HepG2 (cell line): ENCODE results near the gene EXOC7. TPM values are rescaled to one million over a fixed set of nuclear protein-coding genes. Genes with fewer than 3 reads are reported as not detected.

Experiments used
- DNMT3B ChIP-seq: conservative IDR thresholded peaks from 2 replicates; pipeline ENCODE4 v1.6.1; 2016; ENCODE audit warnings: missing biosample characterization, control low read depth
- HHEX ChIP-seq: IDR thresholded peaks from 2 replicates; pipeline ENCODE4 v1.6.1; 2016; ENCODE audit warnings: control low read depth
- KDM2A ChIP-seq: sonication (generic); formaldehyde crosslinking; IDR thresholded peaks from 2 replicates; pipeline ENCODE4 v1.4.0; 2020; ENCODE audit warnings: low read depth, missing genetic modification reagents, borderline replicate concordance
- KDM6A ChIP-seq: IDR thresholded peaks from 2 replicates; pipeline ENCODE4 v1.6.1; 2016; ENCODE audit warnings: low read depth
- MBNL3 ChIP-seq: fragments of 250-450 bp; sonication (Bioruptor Pico); conservative IDR thresholded peaks from 2 replicates; pipeline ENCODE4 v1.8.0; 2022; ENCODE audit warnings: mild to moderate bottlenecking, inconsistent platforms
- SALL1 ChIP-seq: sonication (generic); formaldehyde crosslinking; IDR thresholded peaks from 2 replicates; pipeline ENCODE4 v1.8.0; 2022; ENCODE audit warnings: mild to moderate bottlenecking, missing genetic modification reagents
- SATB2 ChIP-seq: sonication (generic); formaldehyde crosslinking; IDR thresholded peaks from 2 replicates; pipeline ENCODE4 v1.5.0; 2020; ENCODE audit warnings: missing genetic modification reagents
- ZNF230 ChIP-seq: sonication (generic); formaldehyde crosslinking; IDR thresholded peaks from 2 replicates; pipeline ENCODE4 v1.4.0; 2020; ENCODE audit warnings: mild to moderate bottlenecking, missing genetic modification reagents
- ZNF275 ChIP-seq: sonication (generic); formaldehyde crosslinking; IDR thresholded peaks from 2 replicates; pipeline ENCODE4 v1.8.0; 2022; ENCODE audit warnings: missing genetic modification reagents, mild to moderate bottlenecking, inconsistent platforms, borderline replicate concordance
- ZNF326 ChIP-seq: sonication (generic); formaldehyde crosslinking; IDR thresholded peaks from 2 replicates; pipeline ENCODE4 v1.4.0; 2020; ENCODE audit warnings: missing genetic modification reagents, borderline replicate concordance
- ZNF335 ChIP-seq: sonication (generic); formaldehyde crosslinking; IDR thresholded peaks from 2 replicates; pipeline ENCODE4 v1.4.0; 2020; ENCODE audit warnings: missing genetic modification reagents
- ZNF609 ChIP-seq: sonication (generic); formaldehyde crosslinking; IDR thresholded peaks from 2 replicates; pipeline ENCODE4 v1.4.0; 2020; ENCODE audit warnings: mild to moderate bottlenecking, missing genetic modification reagents, borderline replicate concordance
- ZNF761 ChIP-seq: sonication (generic); formaldehyde crosslinking; conservative IDR thresholded peaks from 2 replicates; pipeline ENCODE4 v1.4.0; 2020; ENCODE audit warnings: mild to moderate bottlenecking, missing genetic modification reagents
- polyA plus RNA-seq, 8 experiments: library from polyadenylated mRNA; depleted of rRNA in 3 of 8; stranded (reverse) in 7 of 8; unstranded in 1 of 8; fragments of >200 nt; fragmentation: Illumina TruSeq in 4 of 8; extraction: Trizol in 4 of 8; gene quantifications; 2 replicates each; pipeline versions ENCODE4 v1.2.1 to v1.2.3, GENCODE V29; 2011 to 2016; ENCODE audit warnings: low read depth in 4 of 8, missing spikeins in 1 of 8, mixed read lengths in 1 of 8; ENCODE audit not compliant: insufficient read depth in 1 of 8
- total RNA-seq, 5 experiments: library from RNA; depleted of rRNA; stranded (reverse); fragments of >200 nt; fragmentation: Illumina TruSeq; extraction: Trizol; gene quantifications; 2 replicates each; pipeline ENCODE4 v1.2.3, GENCODE V29; 2016; ENCODE audit warnings: low read depth in 1 of 5
- TF ChIP-seq, protein P1 (sequence below), 2 experiments: fragments of 450-650 bp in 1 of 2; sonication (generic) in 1 of 2; formaldehyde crosslinking in 1 of 2; IDR thresholded peaks; 2 replicates each; pipeline versions ENCODE4 v1.6.1 to v1.8.0; 2016 to 2022; ENCODE audit warnings: antibody characterized with exemption in 1 of 2, mild to moderate bottlenecking in 1 of 2, missing genetic modification reagents in 1 of 2

The EXOC7 gene
- total and polyA plus RNA-seq, 2 of the 13 experiments (the other 11 are each of a cell fraction or from before 2014, with no cell fraction given), result 86.9 to 116 TPM

DNA sequence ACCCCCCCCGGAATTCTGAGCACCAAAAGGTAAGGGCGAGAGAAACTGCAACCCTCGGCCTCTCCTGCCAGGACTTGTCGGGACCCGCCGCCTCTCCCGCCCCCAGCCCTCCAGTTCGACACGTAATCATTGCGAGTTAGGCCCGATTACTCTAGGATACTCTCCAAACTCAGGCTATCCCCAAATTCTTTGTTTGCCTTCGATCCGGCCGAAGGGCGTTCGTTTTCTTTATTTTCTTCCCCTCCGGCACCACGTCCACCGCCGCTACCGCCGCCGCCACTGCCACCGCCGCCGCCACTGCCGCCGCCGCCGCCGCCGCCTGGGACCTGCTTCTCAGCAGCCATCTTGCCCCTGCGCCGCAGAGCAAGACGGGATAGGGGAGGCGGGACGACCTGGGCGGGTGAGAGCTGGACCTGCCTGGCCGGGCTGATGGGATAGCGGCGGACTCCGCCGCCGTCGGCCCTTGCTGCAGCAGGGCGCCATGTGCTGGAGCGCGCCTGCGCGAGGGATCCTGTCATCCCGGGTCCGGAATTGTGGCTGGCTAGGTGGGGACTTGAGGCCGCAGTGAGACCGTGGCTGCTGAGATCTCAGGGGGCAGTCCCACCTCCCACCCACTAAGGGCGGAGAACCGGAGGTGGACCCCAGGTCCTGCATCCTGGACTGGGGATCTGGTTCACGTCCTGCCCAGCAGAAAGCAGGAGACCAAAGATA, 31.3 kb downstream of the EXOC7 start, which contains the start of gene SRP68 (continued):
- TF ChIP-seq, protein P1, sequence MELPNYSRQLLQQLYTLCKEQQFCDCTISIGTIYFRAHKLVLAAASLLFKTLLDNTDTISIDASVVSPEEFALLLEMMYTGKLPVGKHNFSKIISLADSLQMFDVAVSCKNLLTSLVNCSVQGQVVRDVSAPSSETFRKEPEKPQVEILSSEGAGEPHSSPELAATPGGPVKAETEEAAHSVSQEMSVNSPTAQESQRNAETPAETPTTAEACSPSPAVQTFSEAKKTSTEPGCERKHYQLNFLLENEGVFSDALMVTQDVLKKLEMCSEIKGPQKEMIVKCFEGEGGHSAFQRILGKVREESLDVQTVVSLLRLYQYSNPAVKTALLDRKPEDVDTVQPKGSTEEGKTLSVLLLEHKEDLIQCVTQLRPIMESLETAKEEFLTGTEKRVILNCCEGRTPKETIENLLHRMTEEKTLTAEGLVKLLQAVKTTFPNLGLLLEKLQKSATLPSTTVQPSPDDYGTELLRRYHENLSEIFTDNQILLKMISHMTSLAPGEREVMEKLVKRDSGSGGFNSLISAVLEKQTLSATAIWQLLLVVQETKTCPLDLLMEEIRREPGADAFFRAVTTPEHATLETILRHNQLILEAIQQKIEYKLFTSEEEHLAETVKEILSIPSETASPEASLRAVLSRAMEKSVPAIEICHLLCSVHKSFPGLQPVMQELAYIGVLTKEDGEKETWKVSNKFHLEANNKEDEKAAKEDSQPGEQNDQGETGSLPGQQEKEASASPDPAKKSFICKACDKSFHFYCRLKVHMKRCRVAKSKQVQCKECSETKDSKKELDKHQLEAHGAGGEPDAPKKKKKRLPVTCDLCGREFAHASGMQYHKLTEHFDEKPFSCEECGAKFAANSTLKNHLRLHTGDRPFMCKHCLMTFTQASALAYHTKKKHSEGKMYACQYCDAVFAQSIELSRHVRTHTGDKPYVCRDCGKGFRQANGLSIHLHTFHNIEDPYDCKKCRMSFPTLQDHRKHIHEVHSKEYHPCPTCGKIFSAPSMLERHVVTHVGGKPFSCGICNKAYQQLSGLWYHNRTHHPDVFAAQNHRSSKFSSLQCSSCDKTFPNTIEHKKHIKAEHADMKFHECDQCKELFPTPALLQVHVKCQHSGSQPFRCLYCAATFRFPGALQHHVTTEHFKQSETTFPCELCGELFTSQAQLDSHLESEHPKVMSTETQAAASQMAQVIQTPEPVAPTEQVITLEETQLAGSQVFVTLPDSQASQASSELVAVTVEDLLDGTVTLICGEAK (IDR thresholded peaks at IDR 0.05), result no peak
- TF ChIP-seq, protein P1 (CRISPR knock-in tag; IDR thresholded peaks at IDR 0.05), result peak; percentile 88
- TF ChIP-seq ZNF230 (CRISPR knock-in tag), result peak; percentile 93
- TF ChIP-seq ZNF335, result peak; percentile 92
- peak; percentile 94 for TF ChIP-seq SALL1
- TF ChIP-seq SATB2, result no peak; the same call in 1 of the 2 replicates
- peak; percentile 62; the same call in 1 of the 2 replicates for TF ChIP-seq ZNF275 (CRISPR knock-in tag)
- TF ChIP-seq ZNF326 (CRISPR knock-in tag), result no peak
- no peak for TF ChIP-seq MBNL3
- no peak for TF ChIP-seq HHEX (CRISPR knock-in tag)
- TF ChIP-seq ZNF761 (CRISPR knock-in tag), result peak; percentile 94
- peak; percentile 72; the same call in 1 of the 2 replicates for TF ChIP-seq ZNF609 (CRISPR knock-in tag)
- TF ChIP-seq KDM2A, result peak; percentile 90
- TF ChIP-seq DNMT3B (CRISPR knock-in tag), result peak; percentile 45; the same call in 1 of the 2 replicates
- peak; percentile 23; the same call in 1 of the 2 replicates for TF ChIP-seq KDM6A (CRISPR knock-in tag)
